A549 (cell line): Measurements from ENCODE around the gene ATF3.

ENCODE experiments used
- CBX2 ChIP-seq: fragments of 200-600 bp; sonication (generic); IDR thresholded peaks from 2 replicates; pipeline ENCODE4 v1.6.1; 2016; ENCODE audit warnings: low read depth, mild to moderate bottlenecking, borderline replicate concordance
- CEBPB ChIP-seq, 2 experiments: fragments of >200 bp in 1 of 2; sonication (Bioruptor Twin) in 1 of 2; formaldehyde crosslinking in 1 of 2; IDR thresholded peaks; 2 replicates each; pipeline ENCODE4 v1.6.1; 2012 to 2016
- CHD4 ChIP-seq: fragments of 200-600 bp; sonication (generic); IDR thresholded peaks from 2 replicates; pipeline ENCODE4 v1.6.1; 2016; ENCODE audit warnings: antibody characterized with exemption, mild to moderate bottlenecking, borderline replicate concordance
- CTCF ChIP-seq: fragments of >200 bp; sonication (Bioruptor Twin); formaldehyde crosslinking; IDR thresholded peaks from 3 replicates; pipeline ENCODE4 v1.5.1; 2016
- FOSB ChIP-seq: fragments of 250-450 bp; sonication (Bioruptor Pico); IDR thresholded peaks from 2 replicates; pipeline ENCODE4 v1.5.0; 2020; ENCODE audit warnings: mild to moderate bottlenecking, moderate library complexity
- HDAC2 ChIP-seq: fragments of 200-600 bp; sonication (generic); IDR thresholded peaks from 2 replicates; pipeline ENCODE4 v1.6.1; 2016
- MAX ChIP-seq: IDR thresholded peaks from 2 replicates; pipeline ENCODE4 v1.6.1; 2012
- NFE2L2 ChIP-seq: fragments of 150-350 bp; conservative IDR thresholded peaks from 2 replicates; pipeline ENCODE4 v1.6.1; 2014; ENCODE audit warnings: low read length
- POLR2A ChIP-seq: IDR thresholded peaks from 2 replicates; pipeline ENCODE4 v1.6.1; 2012; ENCODE audit warnings: mild to moderate bottlenecking, low read length
- POLR2AphosphoS2 ChIP-seq: conservative IDR thresholded peaks from 2 replicates; pipeline ENCODE4 v1.6.1; 2012; ENCODE audit warnings: low read length, improper control_type of control experiment, inconsistent platforms
- RARB ChIP-seq: fragments of 250-450 bp; sonication (Bioruptor Pico); IDR thresholded peaks from 2 replicates; pipeline ENCODE4 v1.8.0; 2021; ENCODE audit warnings: mild to moderate bottlenecking, moderate library complexity
- REST ChIP-seq: fragments of 200-600 bp; sonication (generic); IDR thresholded peaks from 2 replicates; pipeline ENCODE4 v1.6.1; 2016; ENCODE audit warnings: antibody characterized with exemption, mild to moderate bottlenecking, moderate library complexity

- TF ChIP-seq FOSB (CRISPR knock-in tag) (no peak), POLR2A (no peak), CTCF (no peak), CEBPB (IDR thresholded peaks at IDR 0.05) (no peak), POLR2AphosphoS2 (no peak), MAX (no peak), RARB (no peak), CHD4 (no peak), HDAC2 (no peak), CBX2 (no peak), NFE2L2 (no peak), REST (no peak)
Measured at GRCh38 chr1:212635141-212635631, 26.6 kb downstream of the ATF3 start.
